ENCODE results near the gene CEACAM18. TPM values are rescaled to one million over a fixed set of nuclear protein-coding genes. Genes with fewer than 3 reads are reported as not detected.

Gene CEACAM18
- total RNA-seq, 1 donor from 2014 or later: not detected

DNA sequence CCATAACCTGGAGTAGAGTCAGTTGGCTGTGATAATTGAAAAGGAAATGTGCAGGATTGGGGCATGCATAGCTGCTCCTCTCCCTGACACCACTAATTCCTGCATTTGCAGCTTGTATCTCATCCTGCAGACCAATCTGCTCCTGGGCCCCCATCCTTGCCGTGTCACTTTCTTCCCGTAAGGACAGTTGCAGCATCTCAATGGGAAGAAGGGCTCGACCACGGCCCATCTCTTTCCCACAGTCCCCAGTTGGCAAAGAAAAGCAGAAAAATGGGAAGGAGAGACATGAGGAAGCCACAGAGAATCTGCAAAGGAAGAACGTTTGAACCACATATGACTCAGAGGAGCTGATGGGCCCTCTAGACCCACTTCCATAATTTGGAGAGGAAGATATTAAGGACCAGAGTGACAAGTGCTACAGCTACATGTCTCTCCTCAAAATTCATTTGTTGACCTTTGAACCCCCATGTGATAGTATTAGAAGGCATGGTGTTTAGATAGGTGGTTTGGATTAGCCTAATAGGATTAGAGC lies 25.0 kb downstream of the CEACAM18 start:
- Histone ChIP-seq H3K9me3 (no peaks in the 10 kb centered on the region), H3K36me3 (no peaks in the 10 kb centered on the region), H3K4me3 (no peak overlapping the region), H3K27ac (no peak overlapping the region), H3K27me3 (no peaks in the 10 kb centered on the region), H3K4me1 (no peaks in the 10 kb centered on the region)
- intact Hi-C loops (cut with DNase I): no loop called here
- DNase-seq (ENCODE audit: extremely low spot score in 2 of 2): no peak
- TF ChIP-seq, protein P1, sequence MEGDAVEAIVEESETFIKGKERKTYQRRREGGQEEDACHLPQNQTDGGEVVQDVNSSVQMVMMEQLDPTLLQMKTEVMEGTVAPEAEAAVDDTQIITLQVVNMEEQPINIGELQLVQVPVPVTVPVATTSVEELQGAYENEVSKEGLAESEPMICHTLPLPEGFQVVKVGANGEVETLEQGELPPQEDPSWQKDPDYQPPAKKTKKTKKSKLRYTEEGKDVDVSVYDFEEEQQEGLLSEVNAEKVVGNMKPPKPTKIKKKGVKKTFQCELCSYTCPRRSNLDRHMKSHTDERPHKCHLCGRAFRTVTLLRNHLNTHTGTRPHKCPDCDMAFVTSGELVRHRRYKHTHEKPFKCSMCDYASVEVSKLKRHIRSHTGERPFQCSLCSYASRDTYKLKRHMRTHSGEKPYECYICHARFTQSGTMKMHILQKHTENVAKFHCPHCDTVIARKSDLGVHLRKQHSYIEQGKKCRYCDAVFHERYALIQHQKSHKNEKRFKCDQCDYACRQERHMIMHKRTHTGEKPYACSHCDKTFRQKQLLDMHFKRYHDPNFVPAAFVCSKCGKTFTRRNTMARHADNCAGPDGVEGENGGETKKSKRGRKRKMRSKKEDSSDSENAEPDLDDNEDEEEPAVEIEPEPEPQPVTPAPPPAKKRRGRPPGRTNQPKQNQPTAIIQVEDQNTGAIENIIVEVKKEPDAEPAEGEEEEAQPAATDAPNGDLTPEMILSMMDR (IDR thresholded peaks at IDR 0.05): no peak
- TF ChIP-seq POLR2AphosphoS5 (IDR thresholded peaks at IDR 0.05; ENCODE audit: insufficient read depth in 1 of 2, low read depth in 1 of 2): no peak
- TF ChIP-seq POLR2A (IDR thresholded peaks at IDR 0.05): no peak

DNA sequence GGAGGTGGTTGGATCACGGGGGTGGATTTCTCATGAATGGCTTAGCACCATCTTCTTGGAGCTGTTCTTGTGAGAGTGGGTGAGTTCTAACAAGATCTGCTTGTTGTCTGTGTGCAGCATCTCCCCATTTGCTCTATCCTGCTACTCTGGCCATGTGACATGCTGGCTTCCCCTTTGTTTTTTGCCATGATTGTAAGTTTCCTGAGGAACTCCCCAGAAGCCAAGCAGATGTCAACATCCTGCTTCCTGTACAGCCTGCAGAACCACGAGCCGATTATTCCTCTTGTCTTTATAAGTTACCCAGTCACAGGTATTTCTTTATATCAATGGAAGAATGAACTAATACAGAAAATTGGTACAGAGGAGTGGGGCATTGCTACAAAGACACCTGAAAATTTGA lies 25.6 kb downstream of the CEACAM18 start:
- Histone ChIP-seq H3K4me3 (no peak overlapping the region), H3K27ac (no peak overlapping the region), H3K36me3 (no peaks in the 10 kb centered on the region), H3K4me1 (no peaks in the 10 kb centered on the region), H3K9me3 (no peaks in the 10 kb centered on the region), H3K27me3 (no peaks in the 10 kb centered on the region)
- TF ChIP-seq POLR2AphosphoS5 (IDR thresholded peaks at IDR 0.05; ENCODE audit: insufficient read depth in 1 of 2, low read depth in 1 of 2) (no peak), POLR2A (IDR thresholded peaks at IDR 0.05) (no peak)
- TF ChIP-seq, protein P1 (IDR thresholded peaks at IDR 0.05): no peak
- intact Hi-C loops (cut with DNase I): no loop called here
- no peak for DNase-seq (ENCODE audit: extremely low spot score in 2 of 2)

DNA sequence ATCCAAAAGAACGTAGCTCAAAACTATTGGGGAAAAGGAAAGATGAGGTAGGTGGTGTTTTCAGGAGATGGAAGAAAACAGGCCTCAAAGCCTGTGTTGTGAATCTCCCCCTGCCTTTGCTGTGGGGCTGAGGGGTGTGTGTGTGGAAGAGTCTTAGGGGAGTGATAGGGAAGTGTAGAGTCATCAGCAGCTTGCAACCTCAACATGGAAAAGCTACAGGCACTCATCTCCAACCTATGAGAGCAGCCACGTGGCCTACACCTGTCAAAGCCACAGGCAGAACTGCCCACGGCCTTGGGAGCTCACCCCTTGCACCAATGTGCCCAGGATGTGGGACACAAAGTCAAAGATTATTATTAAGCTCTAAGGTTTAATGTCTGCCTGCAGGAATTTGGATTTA lies 27.6 kb downstream of the CEACAM18 start:
- Histone ChIP-seq H3K4me1 (no peaks in the 10 kb centered on the region), H3K9me3 (no peaks in the 10 kb centered on the region), H3K27me3 (no peaks in the 10 kb centered on the region), H3K36me3 (no peaks in the 10 kb centered on the region), H3K27ac (no peak overlapping the region), H3K4me3 (no peak overlapping the region)
- no peak for DNase-seq (ENCODE audit: extremely low spot score in 2 of 2)
- intact Hi-C loops (cut with DNase I): no loop called here
- no peak for TF ChIP-seq POLR2A (IDR thresholded peaks at IDR 0.05)

DNA sequence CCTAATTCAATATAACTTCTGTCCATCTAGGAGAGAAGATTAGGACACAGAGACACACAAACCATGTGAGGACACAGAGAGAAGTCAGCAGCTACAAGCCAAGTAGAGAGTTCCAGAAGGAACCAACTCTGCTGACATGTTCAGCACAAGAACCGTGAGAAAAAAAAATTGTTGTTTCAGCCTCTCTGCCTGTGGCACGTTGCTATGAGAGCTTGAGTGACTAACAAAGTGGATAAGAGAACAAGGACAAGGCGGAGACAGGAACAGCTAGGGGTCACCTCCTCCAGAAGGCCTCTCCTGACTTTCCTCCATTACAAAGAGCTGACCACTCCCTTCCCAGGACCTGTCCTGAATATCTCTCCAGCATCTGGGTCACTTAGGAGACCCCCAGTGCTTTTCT lies 28.9 kb downstream of the CEACAM18 start:
- no peak overlapping the region for H3K4me3 ChIP-seq
- no peak overlapping the region for H3K27ac ChIP-seq
- DNase-seq (ENCODE audit: extremely low spot score in 2 of 2): no peak
- no peaks in the 10 kb centered on the region for H3K4me1 ChIP-seq
- H3K27me3 ChIP-seq: no peaks in the 10 kb centered on the region
- H3K36me3 ChIP-seq: no peaks in the 10 kb centered on the region
- intact Hi-C loops (cut with DNase I): no loop called here
- H3K9me3 ChIP-seq: no peaks in the 10 kb centered on the region
- TF ChIP-seq POLR2A (IDR thresholded peaks at IDR 0.05) (no peak), POLR2AphosphoS5 (IDR thresholded peaks at IDR 0.05; ENCODE audit: insufficient read depth in 1 of 2, low read depth in 1 of 2) (no peak)
- TF ChIP-seq, protein P1 (IDR thresholded peaks at IDR 0.05): no peak

DNA sequence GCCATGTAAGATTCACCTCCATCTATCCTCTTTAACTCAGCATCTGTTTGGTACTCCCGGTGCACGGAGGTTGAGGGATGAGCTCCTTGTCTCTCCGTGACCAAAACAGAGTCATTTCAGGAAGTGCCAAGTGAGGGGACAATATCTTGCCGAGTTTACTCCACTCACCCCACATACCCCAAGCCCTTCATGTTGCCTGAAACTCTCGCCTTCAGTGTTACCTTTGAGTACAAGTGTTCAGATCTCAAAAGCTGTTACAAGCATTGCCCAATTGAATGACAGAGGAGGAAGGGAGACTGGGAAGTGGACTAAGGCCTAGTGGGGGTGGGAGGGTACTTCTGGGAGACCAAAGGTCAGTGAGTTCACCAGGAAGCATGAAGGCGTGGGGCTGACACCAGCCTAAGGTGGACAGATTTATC lies 29.3 kb downstream of the CEACAM18 start:
- DNase-seq (ENCODE audit: extremely low spot score in 2 of 2): no peak
- no peaks in the 10 kb centered on the region for H3K9me3 ChIP-seq
- H3K4me3 ChIP-seq: no peak overlapping the region
- intact Hi-C loops (cut with DNase I): no loop called here
- H3K27ac ChIP-seq: no peak overlapping the region
- H3K4me1 ChIP-seq: no peaks in the 10 kb centered on the region
- H3K27me3 ChIP-seq: no peaks in the 10 kb centered on the region
- TF ChIP-seq, protein P1 (IDR thresholded peaks at IDR 0.05): no peak
- no peak for TF ChIP-seq POLR2A (IDR thresholded peaks at IDR 0.05)
- TF ChIP-seq POLR2AphosphoS5 (IDR thresholded peaks at IDR 0.05; ENCODE audit: insufficient read depth in 1 of 2, low read depth in 1 of 2): no peak
- H3K36me3 ChIP-seq: no peaks in the 10 kb centered on the region

Measured in vagina (tissue), 2 donors.